ENCODE data around the gene TRIM44.
"Not testable (repeated sequence)": the region's sequence is repeated elsewhere in the genome, so short reads cannot be mapped to it uniquely, and the experiment has no call there.

Gene TRIM44

DNA sequence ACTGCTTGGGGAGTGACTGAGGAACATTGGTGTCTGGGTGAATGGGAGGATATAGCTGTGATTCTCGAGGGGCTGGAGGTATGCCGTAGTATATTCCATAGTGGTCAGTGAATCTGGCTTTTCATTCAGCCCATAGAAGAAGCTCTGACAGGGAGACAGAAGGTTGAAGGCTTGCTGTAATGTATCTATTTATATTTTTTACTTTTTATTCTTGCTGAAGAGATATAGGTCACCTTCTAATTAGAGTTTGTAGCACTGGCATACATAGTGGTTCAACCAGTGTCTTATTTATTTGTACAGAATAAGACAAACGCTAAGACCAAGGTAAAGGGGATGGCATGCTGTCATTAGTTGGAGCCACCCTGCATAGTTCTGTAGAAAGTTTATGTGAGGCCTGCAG, 10.0 kb downstream of the TRIM44 start:
- no peak for DNase-seq (ENCODE audit: low spot score)

DNA sequence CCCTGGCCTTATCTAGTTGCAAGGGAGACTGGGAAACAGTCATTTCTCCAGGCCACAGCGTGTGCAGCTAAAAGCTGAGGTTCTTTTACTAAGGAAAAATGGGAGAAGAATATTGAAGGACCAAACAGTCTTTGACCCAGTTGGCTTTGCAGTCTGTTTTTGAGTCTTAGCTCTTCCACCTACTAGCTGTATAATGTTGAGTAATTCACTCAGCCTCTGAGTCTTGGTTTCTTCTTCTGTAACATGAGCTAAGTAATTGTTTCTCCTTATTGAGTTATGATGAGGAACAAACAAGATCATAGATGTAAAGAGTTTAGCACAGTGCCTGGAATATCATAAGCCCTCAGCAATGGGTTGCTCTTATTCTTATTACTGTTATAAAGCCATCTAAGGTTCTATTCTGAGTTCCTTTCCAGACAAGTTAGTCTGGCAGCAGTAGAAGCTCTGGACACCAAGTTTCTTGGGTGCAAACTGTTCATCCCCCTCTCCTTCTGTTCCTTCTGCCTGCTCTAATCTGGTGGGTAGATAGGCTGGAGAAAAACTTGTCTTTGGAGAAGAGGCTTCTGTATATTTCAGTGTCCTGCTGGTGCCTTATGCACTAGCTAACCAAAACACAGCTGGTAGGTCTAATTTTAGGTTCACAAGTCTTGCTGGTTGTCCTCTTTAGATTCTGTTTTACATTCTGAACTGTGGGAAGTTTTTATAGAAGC, 13.5 kb downstream of the TRIM44 start:
- DNase-seq (ENCODE audit: low spot score): no peak

DNA sequence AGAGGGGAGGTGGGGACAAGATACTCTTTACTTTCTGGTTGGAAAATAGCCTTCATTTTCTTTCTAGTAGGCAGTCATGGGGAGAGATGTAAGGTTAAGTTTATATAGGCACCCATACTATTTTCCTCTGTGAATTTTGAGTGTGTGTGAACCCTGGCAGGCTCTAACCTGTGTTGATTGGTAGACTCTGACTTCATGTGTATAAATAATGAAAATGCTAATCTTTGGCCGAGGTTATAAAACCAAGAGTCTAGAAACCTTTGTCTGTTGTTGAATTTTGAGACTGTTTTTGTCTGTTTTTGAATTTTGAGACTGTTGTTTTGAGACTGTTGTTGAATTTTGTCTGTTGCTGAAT, 14.0 kb downstream of the TRIM44 start:
- DNase-seq (ENCODE audit: low spot score): no peak

DNA sequence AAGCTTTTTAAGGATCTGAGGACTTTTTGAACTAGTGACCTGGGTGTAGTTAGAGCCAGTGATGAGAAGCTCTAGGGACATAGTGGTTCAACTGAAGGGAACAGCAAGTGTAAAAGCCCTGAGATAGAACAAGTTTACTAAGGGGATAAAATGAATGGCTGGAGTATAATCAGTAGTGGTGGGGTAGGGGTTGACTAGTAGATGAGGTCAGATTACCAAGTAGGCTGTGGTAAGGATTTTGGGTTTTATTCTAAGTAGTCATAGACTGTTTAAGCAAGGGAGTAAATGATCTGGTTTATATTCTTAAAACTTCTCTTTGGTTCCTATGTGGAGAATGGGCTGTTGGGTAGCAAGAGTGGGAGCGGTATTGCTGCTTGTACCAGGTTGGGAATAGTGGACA, 15.3 kb downstream of the TRIM44 start:
- no peak for DNase-seq (ENCODE audit: low spot score)

DNA sequence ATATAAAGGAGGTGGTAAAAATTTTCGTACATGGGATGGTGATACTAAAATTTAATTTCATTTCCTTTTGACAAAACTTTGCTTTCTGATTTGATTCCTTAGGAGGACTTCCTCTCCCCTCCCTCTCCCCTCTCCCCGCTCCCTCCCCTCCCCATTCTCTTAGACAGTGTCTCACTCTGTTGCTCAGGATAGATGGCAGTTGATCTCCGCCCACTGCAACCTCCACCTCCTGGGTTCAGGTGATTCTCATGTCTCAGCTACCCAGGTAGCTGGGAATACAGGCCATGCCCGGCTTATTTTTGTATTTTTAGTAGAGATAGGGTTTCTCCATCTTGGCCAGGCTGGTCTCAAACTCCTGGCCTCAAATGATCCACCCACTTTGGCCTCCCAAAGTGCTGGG, 15.9 kb downstream of the TRIM44 start:
- no peak for DNase-seq (ENCODE audit: low spot score)

DNA sequence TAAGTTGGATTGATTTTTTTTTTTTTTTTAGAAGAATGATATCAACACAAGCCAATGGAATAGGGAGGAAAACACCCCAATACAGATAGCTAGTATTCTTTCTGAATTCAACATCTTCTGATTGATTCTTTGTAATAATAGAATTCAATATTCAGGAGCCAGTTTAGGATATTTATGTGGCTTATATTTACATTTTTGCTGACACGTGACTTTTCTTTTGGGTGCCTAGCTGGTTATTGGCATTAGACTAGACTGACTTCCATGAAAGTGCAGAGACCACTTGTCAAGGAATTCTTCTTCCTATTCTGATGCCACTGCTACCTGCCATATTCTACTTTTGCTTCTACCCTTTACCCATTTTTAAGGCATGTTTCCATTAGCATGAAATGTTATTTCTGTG, 16.4 kb downstream of the TRIM44 start:
- DNase-seq (ENCODE audit: low spot score): no peak

DNA sequence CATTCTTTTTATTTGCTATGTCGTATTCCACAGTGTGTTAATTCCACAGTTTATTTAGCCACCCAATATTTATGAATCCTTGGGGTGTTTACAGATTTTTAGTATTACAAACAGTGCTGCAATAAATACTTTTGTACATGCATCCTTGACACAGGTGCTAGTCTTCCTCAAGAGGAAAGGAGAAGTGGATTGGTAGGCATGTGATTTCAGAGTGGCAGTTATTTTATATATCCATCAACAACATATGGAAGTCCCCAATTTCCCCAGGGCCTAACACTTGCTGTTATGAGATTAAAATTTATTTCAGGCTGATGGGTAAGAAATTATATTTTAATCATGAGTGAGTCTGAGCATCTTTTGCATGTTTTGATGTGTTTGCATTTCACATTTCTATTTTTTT, 17.9 kb downstream of the TRIM44 start:
- DNase-seq (ENCODE audit: low spot score): no peak

DNA sequence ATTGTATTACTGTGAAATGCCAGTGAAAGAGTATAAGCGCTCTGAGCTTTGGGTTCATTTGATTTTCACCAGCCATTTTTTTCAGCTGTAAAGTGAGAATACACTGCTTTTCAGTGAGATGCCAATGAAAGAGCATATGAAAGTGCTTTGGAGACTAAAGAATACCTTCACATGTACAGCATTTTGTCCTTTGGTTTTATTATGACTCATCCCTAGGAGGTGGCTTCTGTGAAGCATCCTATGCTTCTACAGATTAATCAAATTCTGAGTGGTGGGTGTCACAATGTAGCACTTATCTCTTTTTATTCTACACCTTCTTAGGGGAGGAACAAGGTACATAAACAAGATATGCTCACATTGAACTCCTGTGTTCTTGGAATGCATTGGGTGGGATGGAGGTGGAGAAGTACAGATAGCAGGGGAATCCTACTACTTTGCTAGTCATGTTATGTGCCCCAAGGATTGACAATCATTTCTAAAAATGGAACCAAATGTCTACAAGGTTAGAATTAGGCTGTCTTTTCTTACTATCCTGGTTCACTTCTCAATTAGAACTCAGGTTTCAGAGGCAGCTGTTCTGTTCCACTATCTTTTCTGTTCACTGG, 18.7 kb downstream of the TRIM44 start:
- DNase-seq (ENCODE audit: low spot score): no peak

DNA sequence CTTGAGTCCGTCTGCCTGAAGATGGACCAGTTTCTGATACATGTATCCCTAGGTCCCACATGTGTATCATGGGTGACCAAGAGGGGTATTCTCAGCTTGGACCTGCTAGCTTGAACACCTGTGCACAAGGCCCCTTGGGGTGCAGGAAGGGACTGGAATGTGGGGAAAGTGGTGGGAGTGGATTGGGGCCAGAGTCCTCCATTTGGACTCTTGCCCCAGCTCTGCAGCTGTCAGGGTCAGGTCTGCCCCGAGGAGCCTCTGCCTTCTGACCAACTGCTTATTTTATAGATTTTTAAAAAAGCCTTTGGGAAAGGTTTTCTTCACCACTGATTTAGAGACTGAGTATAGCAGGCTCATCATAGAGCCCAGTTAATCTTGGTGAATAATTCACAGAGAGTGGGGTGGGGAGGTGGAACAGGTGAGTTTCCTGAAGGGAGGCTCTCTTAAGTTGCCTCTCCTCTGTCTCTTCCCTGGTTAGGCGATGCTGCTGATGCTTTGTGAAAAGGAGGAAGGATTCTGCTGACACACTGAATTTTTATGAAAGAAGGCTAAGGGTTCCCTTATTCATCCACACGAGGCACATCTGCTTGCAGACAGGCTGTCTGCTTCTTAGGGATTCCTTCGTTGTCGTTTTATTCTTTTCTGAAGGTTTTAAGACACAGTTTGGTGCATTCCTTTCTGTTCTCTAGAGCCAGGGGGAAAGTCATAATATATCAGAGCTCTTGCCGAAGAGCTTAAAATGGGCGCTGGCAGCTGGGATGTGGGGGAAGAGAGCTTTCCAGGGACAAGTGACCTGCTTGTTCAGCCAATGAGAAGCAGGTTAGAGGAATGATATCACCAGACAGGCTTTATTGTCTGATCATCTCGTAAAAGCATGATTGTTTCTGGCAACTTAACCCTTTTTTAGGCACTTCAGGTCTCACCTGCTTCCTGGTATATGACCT, 19.9 kb downstream of the TRIM44 start:
- DNase-seq (ENCODE audit: low spot score): peak; percentile 67

DNA sequence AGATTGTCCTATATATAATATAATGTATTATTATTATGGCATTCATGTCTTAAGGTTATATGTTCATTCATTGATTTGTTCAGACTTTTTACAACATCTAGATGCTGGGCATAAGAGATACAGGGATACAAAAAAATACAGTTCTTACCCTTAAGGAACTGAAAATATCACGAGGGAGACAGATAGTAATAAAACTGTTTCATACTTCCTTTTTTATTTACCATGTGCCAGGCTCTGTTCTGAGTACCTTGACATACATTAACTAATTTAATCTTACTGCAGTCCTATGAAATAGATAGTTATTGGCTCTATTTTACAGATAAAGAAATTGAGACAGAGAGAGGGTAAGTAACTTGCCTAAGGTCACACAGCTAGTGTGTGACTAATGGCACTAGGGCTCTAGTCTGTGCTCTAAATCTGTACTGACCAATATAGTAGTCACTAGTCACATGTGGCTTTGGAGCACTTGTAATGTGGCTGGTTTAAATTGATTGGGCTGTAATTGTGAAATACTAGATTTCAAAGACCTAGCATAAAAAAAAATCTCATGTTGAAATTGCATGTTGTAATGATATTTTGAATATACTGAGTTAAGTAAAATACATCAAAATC, 21.3 kb downstream of the TRIM44 start:
- peak; percentile 34 for DNase-seq (ENCODE audit: low spot score)

DNA sequence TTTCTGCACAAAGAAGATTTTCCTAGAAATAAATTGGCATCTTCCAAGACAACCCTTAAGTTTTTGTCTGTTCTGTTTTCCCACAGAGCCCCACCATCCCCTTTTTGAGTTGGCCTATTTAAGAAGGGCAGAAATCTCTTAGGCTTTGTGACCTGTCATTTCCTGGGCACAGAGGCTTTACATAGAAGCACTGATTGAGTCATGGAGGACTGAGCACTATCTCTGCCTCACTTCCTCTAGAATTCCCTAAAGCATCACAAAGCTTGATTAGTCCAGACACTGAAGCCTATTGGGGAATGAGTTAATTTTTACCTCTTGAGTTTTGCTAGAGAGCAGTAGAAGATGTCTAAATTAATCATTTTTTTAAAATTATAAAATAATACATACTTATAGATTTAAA, 25.4 kb downstream of the TRIM44 start:
- DNase-seq (ENCODE audit: low spot score): peak; percentile 76

DNA sequence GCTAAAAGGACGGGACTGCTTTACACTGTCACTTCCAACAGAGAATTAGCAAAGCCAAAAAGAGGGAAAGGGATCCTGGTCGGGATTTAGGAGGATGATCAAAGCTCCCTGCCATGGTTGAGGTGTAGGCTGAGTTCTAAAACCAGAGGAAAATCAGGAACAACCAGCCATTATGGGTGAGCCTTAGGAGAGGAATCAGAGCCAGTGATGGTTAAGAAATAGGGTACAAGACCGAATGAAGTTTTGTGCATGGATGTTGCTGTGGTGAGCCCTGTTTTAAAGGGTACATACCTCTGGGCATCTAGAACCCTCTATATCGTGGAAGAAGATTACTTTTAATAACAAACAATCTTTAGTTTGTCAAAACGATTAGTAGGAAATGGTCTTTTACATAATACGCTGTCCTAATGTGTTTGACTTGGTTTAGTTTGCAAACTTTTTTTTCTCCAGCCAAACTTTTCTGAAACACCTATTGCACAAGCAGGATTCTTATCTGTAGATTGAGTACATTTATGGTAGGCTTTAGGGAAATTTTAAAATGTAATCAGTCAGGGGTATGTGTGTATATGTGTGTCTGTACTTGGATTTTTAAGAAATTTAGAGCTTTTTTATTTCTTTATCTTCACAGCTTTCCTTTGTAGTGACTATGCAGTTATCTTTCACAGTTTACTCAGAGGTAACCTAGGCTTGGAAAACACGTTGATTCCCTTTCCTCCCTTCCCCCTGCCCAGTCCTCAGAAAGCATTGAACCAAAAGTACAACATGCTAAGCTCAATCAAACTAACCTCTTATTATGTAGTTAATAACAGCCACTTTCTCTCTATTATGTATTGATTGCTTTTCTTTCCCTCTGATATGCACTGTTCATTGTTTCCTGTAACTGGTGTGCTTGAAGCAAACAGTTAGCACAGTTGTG, 26.8 kb downstream of the TRIM44 start:
- no peak for DNase-seq (ENCODE audit: low spot score)

DNA sequence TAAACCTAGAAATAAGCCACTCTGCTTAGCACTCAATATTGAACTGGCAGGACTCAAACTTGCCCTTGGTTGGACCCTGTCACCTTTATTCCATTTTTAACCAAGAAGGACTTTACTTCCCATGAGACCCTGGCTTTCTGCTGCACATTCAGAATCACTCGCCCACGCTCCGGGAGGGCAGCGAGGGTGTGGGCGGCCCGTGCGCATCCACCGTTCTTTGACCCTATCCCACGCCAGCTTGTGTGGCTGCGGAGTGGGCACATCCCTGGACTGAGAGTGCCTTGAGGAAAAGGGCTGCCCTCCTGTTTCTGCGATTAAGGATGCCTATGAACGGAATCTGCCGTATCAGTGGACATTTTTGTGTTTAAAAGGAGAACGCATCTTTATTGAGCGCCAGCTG, 39.6 kb downstream of the TRIM44 start:
- DNase-seq (ENCODE audit: low spot score): no peak

DNA sequence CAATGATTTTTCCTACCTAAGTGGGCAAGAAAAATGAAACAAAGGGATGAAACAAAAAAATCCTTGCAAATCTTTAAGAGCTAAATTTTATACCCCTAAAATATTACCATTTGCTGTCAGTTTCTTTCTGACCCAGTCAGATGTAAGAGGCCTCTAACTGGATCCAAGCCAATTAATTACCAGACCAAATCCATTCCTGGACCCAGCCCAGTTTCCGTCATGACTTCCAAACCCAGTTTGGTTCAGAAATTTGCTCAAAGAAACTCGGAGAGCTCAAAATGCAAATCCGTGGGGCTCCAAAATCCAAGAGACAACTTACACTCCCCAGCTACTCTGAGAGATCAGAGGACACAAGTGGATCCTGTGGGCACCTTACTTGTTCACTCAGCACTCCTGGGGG, 46.8 kb downstream of the TRIM44 start:
- DNase-seq (ENCODE audit: low spot score): no peak

DNA sequence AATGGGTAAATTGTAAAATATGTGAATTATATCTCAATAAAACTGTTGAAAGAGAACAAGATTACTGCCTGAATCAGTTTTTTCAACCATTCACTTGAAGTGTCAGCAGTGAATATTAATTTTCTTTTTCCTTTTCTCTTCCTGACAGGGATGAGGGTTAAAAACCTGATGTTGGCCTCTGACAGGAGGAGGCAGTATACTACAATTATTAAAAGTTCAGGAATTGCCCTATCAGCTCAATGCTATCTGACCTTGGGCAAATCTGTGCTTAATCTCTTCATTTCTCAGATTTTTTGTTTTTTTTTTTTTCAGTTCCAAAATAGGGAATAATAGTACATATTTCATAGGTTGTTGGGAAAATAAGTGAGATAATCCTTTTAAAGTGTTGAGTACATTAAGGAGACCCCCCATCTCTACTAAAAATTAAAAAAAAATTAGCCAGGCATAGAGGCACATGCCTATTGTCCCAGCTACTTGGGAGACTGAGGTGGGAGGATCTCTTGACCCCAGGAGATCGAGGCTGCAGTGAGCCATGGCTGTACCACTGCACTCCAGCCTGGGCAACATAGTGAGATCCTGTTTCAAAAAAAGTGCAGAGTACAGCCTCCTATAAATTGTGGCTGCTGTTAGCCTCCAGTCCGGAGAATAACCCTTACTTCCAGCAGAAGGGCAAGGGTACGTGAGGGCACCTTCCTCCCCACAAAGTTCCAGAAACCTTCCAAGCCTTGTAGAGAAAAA, 48.8 kb downstream of the TRIM44 start:
- DNase-seq (ENCODE audit: low spot score): no peak

DNA sequence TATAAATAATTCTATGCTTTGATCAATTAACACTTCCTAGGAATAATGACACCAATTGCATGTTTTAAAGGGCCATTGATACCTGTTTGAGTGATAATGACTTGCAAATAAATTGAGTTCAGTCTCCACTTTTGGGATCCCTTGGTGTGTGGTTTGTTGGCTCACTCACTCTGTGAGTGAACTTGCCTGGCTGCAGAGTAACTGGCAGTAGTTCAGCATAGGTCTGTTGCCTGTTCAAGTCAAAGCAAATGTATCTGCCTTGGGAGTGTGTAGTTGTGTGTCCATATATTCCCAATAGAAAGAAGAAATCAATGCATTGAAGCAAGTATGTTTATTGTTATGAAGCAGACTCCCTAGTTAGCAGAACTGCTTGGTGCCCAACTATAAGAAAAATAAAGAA, 49.3 kb downstream of the TRIM44 start:
- DNase-seq (ENCODE audit: low spot score): no peak

DNA sequence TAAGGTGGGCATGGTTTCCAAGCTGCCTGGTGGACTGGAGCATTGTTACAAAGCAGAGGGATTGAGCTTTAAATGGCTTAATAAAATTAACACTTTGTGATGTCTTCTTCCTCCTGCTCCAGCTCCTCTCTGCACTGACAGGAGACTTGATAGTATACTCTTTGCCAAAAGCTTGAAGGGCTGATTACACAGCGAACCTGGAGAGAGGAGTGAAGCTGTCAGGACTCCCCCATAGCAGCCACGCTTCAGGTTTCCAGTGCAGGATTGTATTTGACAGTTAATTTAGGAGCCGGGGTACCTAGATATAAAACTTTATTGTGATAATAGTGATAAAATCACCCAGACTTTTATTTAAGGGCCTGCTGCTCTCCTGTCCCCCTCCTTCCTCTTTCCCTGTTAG, 50.0 kb downstream of the TRIM44 start:
- DNase-seq (ENCODE audit: low spot score): no peak

DNA sequence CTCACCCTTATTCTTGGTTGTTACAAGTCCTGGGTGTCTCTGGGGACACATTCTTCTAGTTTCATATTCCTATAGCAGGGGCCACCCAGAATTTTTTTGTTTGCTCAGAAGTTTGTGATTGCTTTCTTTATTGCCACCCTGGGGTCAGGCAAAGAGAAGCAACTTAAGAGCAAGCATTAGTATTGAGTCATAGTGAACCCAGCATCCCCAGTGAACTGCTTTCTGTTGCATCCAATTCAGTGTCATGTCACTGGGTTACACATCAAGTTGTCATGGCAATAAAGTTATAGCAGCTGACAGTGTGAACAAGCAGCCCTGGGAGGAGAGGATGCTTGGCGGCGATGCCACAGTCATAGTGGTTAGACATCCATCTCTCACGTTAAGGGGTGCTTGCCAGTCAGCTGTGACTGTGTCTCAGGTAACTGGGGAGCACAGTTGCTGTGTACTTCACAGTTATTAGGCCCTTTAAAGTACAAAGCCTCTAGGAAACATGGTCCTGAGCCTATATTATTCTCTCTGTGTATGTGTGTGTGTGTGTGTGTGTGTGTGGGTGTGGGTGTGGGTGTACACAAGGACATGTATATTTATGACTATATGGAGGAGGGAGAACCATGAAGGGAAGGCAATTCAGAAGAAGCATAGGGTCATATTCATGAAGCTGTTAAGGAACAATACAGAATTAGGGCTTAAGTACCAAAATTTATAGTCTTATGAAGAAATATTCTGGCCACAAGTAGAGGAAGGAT, 52.5 kb downstream of the TRIM44 start:
- DNase-seq (ENCODE audit: low spot score): peak; percentile 79

DNA sequence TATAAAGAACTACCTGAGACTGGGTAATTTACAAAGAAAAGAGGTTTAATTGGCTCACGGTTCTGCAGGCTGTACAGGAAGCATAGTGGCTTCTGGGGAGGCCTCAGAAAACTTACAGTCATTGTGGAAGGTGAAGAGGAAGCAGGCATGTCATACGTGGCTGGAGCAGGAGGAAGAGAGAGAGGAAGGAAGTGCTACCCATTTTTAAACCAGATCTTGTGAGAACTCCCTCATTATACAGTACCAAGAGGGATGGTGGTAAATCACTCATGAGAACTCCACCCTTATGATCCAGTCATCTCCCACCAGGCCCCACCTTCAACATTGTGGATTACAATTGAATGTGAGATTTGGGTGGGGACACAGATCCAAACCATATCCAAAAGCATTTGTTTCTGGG, 53.1 kb downstream of the TRIM44 start:
- DNase-seq (ENCODE audit: low spot score): not testable (repeated sequence)

DNA sequence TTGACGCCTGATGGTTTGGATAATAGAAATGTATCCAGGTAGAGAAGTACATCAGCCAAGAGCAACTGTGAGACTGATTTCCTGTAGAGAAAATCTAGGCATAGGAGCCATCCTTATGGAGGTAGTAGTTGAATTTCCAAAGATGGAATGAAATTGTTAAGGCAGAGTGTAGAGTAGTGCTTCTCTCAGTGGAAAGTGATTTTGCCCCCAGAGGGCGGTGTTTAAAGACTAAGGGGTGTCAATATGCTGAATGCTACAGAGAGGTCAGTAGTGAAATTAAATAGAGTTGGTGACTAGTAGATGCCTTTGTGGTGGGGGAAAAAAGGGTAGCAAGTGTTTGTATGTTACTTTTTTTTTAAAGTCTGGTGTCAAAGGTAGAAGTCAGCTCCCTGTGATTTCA, 54.5 kb downstream of the TRIM44 start:
- DNase-seq (ENCODE audit: low spot score): no peak

All from kidney tubule cell (primary cell).